Testis (tissue), 3 donors: ENCODE results near the gene TENT4A. TPM values are rescaled to one million over a fixed set of nuclear protein-coding genes. Genes with fewer than 3 reads are reported as not detected.

Experiments
- DNase-seq: peaks from one replicate; pipeline ENCODE4 v3.0.0-alpha.2; 2019
- H3K27ac ChIP-seq, 2 donors: fragments of 200-600 bp; sonication (generic); one replicate each; pipeline ENCODE4 v1.5.1; 2019
- H3K27me3 ChIP-seq: fragments of 200-600 bp; sonication (generic); one replicate; pipeline ENCODE4 v1.5.1; 2019
- H3K36me3 ChIP-seq: fragments of 200-600 bp; sonication (generic); one replicate; pipeline ENCODE4 v1.5.1; 2017; ENCODE audit warnings: low read depth; ENCODE audit errors: missing control alignments
- H3K4me1 ChIP-seq: fragments of 200-600 bp; sonication (generic); one replicate; pipeline ENCODE4 v1.5.1; 2019
- H3K4me3 ChIP-seq, 2 donors: fragments of 200-600 bp; sonication (generic); one replicate each; pipeline ENCODE4 v1.5.1; 2017 to 2019
- H3K9me3 ChIP-seq: fragments of 200-600 bp; sonication (generic); one replicate; pipeline ENCODE4 v1.5.1; 2017
- CTCF ChIP-seq, 3 experiments: fragments of 450-650 bp in 2 of 3; fragments of 200-600 bp in 1 of 3; sonication (generic) in 1 of 3; IDR thresholded peaks; one replicate each; pipeline ENCODE4 v1.5.1; 2016 to 2019; ENCODE audit warnings: antibody characterized with exemption in 3 of 3, mild to moderate bottlenecking in 2 of 3, moderate library complexity in 1 of 3
- POLR2A ChIP-seq: fragments of 450-650 bp; IDR thresholded peaks from one replicate; pipeline ENCODE4 v1.6.1; 2017; ENCODE audit warnings: antibody characterized with exemption, mild to moderate bottlenecking, moderate library complexity
- WGBS, 2 donors: methylation state at CpG; one replicate each; pipeline ENCODE4 v1.1.5; 2018; 5-methylcytosine and 5-hydroxymethylcytosine counted together
- intact Hi-C: fragments of 100-400 bp; cut with DNase I; formaldehyde crosslinking; loops from one replicate; pipeline ENCODE4 v1.15.1; 2023; ENCODE audit warnings: low total_unique reads
- polyA plus RNA-seq: library from polyadenylated mRNA; stranded (reverse); fragments of 350-450 nt; fragmentation: Illumina TruSeq; extraction: RNeasy Lipid Tissue Mini Kit (QIAGEN cat#74804); gene quantifications from one replicate; pipeline ENCODE4 v1.2.3, GENCODE V29; 2014; ENCODE audit warnings: low read depth, low replicate concordance; ENCODE audit not compliant: insufficient read depth
- total RNA-seq, 2 donors: library from RNA; depleted of rRNA; stranded (reverse); fragments of >200 nt; gene quantifications; one replicate each; pipeline ENCODE4 v1.2.3, GENCODE V29; 2016

The TENT4A gene
- total and polyA plus RNA-seq, 3 donors from 2014 or later = 23.1 to 51.3 (median 46.2) TPM

- Histone ChIP-seq H3K4me1 (no peaks in the 10 kb centered on the region), H3K9me3 (no peaks in the 10 kb centered on the region), H3K4me3 (no peak overlapping the region), H3K27ac (no peak overlapping the region), H3K36me3 (no peaks in the 10 kb centered on the region), H3K27me3 (no peaks in the 10 kb centered on the region)
- WGBS, 2 donors = 96 to 97% methylated on average over 17 of the region's 17 CpGs
- intact Hi-C loops = no loop called here
- no peak for DNase-seq
- no peak for TF ChIP-seq CTCF (IDR thresholded peaks at IDR 0.05)
- TF ChIP-seq POLR2A = no peak
Observed at GRCh38 chr5:6755941-6756340, 42.7 kb downstream of the TENT4A start.

GRCh38 chr5:6757414-6757969, 44.3 kb downstream of the TENT4A start:
- H3K4me3 ChIP-seq = no peak overlapping the region
- 91 to 93% methylated on average over 8 of the region's 8 CpGs for WGBS, 2 donors
- no peaks in the 10 kb centered on the region for H3K27me3 ChIP-seq
- no peaks in the 10 kb centered on the region for H3K9me3 ChIP-seq
- H3K36me3 ChIP-seq = no peaks in the 10 kb centered on the region
- intact Hi-C loops = no loop called here
- no peak for DNase-seq
- H3K4me1 ChIP-seq = no peaks in the 10 kb centered on the region
- no peak overlapping the region for H3K27ac ChIP-seq
- TF ChIP-seq POLR2A (no peak), CTCF (IDR thresholded peaks at IDR 0.05) (no peak)

- Histone ChIP-seq H3K27me3 (no peaks in the 10 kb centered on the region), H3K9me3 (no peaks in the 10 kb centered on the region), H3K36me3 (no peaks in the 10 kb centered on the region), H3K4me1 (no peaks in the 10 kb centered on the region), H3K27ac (no peak overlapping the region), H3K4me3 (no peak overlapping the region)
- intact Hi-C loops = no loop called here
- WGBS, 2 donors = 89 to 95% methylated on average over 6 of the region's 6 CpGs
- TF ChIP-seq CTCF (IDR thresholded peaks at IDR 0.05) = no peak
- no peak for TF ChIP-seq POLR2A
- DNase-seq = no peak
Observed at GRCh38 chr5:6758236-6758635, 45.0 kb downstream of the TENT4A start.

- Histone ChIP-seq H3K27me3 (no peaks in the 10 kb centered on the region), H3K9me3 (no peaks in the 10 kb centered on the region), H3K27ac (no peak overlapping the region), H3K36me3 (no peaks in the 10 kb centered on the region), H3K4me1 (no peaks in the 10 kb centered on the region), H3K4me3 (no peak overlapping the region)
- DNase-seq = no peak
- 95 to 98% methylated on average over 19 to 20 of the region's 20 CpGs for WGBS, 2 donors
- intact Hi-C loops = no loop called here
- no peak for TF ChIP-seq CTCF (IDR thresholded peaks at IDR 0.05)
- TF ChIP-seq POLR2A = no peak
Observed at GRCh38 chr5:6758706-6759105, 45.5 kb downstream of the TENT4A start.

DNA sequence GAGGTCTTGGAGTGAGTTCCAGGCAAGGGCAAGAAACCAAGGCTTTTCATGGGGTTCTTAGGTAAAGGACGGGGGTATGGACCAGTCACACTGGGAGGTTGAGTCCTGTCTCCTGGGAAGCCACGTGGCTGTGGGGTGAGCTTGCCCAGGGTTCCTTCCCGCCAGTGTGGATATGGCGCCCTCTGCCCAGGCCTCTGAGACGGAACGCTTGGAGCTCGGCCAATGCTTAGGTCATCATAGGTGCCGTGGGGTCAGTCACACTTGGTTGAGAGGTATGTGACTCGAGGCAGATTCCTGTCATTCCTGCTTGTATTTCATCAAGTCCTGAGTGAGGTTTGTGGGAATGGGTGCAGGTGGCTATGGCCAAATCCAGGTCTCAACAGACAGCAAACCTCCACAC, 46.2 kb downstream of the TENT4A start:
- 85 to 86% methylated on average over 8 to 9 of the region's 9 CpGs for WGBS, 2 donors
- no peak for DNase-seq
- intact Hi-C loops = no loop called here
- H3K4me3 ChIP-seq = no peak overlapping the region
- TF ChIP-seq CTCF (IDR thresholded peaks at IDR 0.05) (no peak), POLR2A (no peak)
- no peaks in the 10 kb centered on the region for H3K4me1 ChIP-seq
- H3K36me3 ChIP-seq = no peaks in the 10 kb centered on the region
- no peak overlapping the region for H3K27ac ChIP-seq
- H3K9me3 ChIP-seq = no peaks in the 10 kb centered on the region
- no peaks in the 10 kb centered on the region for H3K27me3 ChIP-seq
